HG02973 (cell line): ENCODE results near the gene RGS7.
"Not testable (repeated sequence)": the region's sequence is repeated elsewhere in the genome, so short reads cannot be mapped to it uniquely, and the experiment has no call there.

Source experiments
- ATAC-seq: cut with Tn5 transposase; IDR thresholded peaks from one replicate; pipeline ENCODE4 v1.9.1; 2021; ENCODE audit warnings: moderate library complexity; ENCODE audit not compliant: unreplicated experiment

RGS7 gene

DNA sequence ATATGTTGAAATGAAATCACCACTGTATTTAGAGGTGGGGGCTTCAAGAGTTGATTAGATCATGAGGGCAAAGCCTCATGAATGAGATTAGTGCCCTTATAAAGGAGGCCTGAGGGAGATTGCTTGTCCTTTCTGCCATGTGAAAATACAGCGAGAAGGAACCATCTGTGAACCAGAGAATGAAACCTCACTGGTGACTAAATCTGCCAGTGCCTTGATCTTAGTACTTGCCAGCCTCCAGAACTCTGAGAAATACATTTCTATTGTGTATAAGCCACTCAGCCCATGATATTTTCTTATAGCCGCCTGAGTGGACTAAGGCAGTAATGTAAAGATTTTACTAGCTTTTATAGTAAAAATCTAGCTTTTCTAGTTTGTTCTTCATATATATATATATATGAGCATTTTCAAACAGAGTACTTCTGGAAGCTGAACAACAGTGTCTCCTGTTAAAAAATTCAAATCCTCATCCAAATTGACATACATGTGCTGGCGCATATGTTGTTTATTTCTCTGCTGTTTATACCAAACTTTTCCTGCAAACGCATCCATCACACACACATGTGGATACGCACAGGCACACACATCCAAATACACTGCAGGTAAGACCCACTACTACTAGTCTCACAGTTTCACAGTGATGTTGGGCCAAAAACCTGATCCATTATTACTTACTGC, 213.1 kb downstream of the RGS7 start:
- no peak for ATAC-seq

DNA sequence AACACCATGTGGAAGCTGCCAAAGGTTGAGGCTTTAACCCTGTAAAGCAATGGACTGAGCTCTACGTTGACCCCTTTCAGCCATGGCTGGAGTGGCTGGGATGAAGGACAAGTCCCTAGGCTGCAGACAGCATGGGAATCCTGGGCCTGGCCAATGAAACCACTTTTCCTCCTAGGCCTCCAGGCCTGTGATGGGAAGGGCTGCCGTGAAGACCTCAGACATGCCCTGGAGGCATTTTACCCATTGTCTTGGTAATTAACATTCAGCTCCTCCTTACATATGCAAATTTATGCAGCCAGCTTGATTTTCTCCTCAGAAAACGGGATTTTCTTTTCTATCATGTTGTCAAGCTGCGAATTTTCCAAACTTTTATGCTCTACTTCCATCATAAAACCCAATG, 214.5 kb downstream of the RGS7 start:
- no peak for ATAC-seq

DNA sequence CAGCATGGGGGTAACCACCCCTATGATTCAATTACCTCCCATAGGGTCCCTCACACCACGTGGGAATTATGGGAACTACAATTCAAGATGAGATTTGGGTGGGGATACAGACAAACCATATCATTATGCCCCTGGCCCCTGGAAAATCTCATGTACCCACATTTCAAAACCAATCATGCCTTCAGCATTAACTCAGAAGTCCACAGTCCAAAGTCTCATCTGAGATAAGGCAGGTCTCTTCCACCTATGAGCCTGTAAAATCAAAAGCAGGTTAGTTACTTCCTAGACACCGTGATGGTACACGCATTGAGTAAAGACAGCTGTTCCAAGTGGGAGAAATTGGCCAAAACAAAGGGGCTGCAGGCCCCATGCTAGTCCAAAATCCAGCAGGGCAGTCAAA, 215.4 kb downstream of the RGS7 start:
- not testable (repeated sequence) for ATAC-seq

DNA sequence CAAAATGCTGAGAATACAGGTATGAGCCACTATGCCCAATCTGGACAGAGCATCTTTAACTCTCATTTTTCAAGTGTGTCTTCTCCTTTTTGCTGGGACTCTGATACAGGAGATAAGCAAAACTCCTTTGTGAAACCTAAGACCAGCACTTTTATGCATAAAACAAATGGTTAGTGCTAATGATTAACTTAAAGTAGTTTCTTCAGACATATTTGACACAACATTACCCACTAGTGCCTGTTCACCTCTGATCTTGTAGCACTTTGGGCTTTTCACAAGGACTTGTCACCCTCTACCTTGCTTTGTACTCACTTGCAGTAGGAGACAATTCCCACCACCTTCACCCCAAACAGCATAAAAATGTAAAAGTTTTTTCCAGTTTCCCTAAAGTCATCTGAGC, 216.3 kb downstream of the RGS7 start:
- no peak for ATAC-seq

DNA sequence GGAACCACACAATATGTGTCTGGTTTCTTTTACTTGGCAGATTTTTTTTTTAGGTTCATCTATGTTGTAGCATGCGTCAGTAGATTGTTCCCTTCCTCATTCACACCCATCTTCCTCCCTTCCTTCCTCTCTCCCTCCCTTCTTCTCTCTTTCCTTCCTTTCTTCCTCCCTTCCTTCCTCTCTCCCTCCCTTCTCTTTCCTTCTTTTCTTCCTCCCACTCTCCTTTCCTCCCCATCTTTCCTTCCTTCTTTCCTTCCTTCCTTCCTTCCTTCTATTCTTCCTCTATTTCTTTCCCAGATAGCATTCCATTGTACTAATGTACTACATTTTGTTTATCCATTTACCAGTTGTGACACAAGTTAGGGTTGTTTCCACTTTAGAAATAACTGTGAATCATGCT, 218.0 kb downstream of the RGS7 start:
- ATAC-seq, result no peak

DNA sequence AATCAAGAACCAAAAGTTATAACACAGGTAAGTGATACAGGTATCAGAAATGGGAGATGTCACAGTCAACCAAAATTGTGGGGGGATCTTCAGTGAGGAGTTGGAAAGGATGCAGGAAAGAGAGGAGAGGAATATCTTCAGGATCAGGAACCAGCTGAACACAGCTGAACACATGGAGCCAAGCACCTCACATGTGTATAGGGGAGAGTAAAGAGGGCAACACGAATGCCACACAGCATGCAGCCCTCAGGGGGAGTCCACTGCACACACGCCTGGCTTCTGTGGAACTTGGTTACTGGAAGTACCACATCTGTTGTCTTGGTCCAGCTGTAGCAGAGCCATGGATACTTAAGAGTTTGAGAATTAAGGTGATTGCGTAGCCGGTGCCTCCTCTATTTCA, 218.8 kb downstream of the RGS7 start:
- ATAC-seq, result no peak

DNA sequence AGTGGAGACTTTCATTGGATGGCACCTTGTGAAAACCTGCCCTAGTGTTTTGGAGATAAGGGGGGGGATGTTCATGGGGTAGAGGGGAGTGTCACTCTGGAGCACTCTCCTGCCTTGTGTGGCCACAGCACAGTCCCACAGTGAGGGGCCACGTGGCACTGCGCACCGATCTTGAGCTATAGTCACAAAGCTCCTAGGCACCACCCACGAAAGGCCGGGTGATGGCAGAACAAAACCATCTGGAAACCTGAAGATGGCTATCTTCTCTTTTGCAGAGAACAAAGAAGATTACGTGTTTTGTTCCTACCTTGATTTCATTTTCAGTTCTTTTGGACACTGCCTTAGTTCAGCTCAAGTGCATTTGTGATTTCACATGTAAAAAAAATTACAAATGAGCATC, 220.6 kb downstream of the RGS7 start:
- ATAC-seq, result no peak

DNA sequence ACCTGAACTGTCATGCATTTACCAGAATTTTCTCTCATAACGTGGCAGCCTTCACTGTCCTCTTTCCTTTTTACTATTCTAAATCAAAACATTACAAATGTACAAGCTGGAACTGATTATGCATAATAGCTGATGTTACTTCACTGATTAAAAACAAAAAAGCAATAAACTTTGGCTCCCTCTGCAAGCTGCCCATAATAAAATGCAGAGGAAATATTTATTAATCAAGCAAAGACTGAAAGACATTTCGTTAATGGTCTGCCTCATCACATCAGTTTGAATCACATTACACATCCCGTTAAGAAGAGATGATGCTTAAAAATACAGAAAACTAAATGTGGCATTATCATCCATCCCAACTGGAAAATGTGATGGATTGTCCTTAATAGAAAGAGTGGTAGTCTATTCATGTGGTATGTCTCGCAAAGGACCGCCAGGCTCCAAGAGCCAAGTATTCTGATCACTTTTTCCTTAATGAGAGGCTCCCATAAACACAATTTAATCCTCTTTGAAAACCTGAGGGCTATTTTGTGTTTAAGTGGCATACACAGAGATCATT, 225.3 kb downstream of the RGS7 start:
- no peak for ATAC-seq

DNA sequence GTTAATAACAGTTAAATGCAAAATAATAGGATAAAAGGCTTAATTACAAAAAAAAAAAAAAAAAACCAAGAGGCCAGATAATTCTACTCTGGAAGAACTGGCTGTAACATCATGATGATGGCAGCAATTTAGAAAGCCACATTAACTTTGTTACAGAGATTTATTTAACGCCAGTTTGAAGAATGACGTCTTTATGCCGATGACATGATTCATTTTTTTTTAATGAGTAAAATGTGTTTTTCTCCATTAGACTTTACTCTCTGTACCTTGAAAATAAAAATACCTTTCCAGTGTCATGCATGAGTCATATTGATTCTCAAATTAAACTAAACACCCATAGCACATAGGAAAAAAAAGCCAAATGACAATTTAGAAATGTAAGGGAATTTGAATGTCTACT, 226.1 kb downstream of the RGS7 start:
- ATAC-seq, result no peak

DNA sequence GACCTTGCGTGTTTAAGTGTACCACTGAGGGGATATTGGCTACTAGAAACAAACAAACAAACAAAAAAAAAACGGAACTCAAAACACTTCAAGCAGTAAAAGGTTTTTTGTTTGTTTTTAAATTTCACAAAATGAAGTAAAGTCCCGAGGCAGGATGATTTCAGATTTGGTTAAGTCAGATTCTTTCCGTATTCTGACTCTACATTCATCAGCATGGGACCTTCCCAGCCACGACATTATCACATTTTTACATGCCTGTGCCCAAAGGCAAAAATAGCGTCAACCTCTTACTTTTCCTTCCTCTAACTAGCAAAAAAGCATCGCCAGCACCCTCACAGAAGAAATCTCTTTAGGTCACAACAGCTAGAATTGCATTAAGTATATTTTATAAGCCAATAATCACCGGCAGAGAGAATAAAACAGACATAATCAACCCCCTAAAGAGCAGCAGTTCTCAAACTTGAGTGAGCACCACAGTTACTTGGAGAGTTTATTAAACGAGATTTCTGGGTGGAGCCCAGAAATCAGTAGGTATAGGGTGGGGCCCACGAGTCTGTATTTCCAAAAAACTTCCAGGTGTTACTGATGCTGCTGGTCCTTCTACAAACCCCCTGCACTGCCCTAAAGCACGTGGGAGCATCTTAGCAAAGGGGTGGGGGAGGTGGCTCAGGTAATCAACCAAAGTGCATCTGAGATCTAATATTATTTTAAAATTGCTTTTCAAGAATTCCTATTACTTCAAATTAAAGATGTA, 227.6 kb downstream of the RGS7 start:
- no peak for ATAC-seq

DNA sequence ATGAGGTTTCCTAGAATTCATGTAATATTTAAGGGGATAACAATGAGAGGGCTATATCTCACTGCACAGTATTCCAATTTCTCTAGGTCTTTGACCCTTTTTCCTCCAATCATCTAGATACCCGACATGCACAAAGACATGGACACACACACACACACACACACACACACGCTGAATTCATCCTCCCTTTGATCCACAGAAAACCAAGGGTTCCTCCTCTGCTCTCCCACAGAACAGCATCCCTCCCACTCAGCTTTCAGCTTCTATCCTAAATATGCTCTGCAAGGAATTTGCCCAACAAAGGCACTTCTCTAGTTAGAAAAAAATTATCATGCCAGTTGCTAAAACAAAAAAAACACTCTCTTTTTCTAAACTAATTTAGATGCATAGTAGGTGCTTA, 231.7 kb downstream of the RGS7 start:
- ATAC-seq, result no peak

DNA sequence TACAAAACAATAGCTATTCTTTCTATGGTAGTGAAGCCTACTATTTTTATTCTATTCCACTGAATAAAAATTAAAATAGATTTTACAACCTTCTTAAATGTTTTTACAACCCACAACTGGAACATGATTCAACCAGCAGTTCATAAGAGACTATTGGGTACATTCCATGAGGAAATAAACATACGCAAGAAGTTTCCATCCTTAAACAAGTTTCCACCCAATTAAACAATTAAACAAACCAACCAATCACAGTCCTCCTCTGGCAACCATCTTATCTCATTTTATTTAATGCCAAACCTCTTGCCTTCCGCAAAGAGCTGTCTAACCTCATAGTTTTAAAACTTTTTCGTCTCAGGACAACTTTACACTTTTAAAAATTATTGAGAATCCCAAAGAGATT, 239.0 kb downstream of the RGS7 start:
- ATAC-seq, result no peak

DNA sequence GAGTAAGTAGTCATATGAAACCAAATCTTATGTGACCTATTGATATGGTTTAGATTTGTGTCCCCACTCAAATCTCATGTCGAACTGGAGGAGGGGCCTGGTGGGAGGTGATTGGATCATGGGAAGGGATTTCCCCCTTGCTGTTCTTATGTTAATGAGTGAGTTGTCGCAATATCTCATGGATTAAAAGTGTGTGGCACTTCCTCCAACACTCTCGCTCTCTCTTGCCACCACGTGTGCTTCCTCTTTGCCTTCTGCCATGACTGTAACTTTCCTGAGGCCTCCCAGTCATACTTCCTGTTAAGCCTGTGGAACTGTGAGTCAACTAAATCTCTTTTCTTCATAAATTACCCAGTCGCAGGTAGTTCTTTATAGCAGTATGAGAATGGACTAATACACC, 241.2 kb downstream of the RGS7 start:
- no peak for ATAC-seq

DNA sequence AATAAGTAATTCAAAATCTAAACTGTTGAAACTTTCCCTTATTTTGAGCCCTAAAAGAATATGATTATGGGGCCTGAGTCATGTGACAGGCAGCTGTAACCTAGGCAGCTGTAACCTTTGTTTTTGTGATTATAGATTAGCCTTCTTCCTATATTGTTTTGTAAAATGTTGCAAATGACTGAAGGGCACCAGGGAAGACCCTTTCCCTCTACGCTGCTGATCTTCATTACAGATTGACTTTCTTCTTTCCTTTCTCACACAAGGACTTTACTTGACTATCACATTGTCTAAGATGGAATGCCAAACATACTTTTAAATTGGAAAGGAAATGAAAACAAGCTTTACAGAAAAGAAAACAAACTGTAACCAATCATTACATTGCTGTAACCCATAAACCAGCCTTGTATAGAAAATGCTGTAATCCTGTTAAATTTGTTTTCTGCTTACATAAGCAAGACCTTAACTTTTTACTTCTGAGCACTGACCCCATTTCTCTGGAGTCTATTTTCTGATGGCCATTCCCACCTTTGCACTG, 242.2 kb downstream of the RGS7 start:
- ATAC-seq, result no peak

DNA sequence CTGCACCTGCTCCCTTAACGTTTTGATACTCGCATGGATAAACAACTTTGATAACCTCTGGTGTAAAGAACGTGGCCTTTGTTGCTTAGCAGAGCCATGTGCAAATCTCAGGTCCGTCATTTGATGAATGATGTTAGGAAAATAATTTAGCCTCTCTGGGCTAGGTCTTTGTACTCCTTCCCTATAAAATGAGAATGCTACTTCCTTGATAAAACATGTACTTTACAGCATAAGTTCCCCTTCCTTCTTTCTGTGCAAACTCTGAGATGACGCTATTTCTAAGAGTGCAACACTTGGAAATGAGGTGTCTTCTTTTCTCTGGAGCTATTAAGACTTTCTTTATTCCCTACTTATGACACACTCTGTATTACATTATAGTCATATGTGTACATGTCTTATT, 243.4 kb downstream of the RGS7 start:
- no peak for ATAC-seq

DNA sequence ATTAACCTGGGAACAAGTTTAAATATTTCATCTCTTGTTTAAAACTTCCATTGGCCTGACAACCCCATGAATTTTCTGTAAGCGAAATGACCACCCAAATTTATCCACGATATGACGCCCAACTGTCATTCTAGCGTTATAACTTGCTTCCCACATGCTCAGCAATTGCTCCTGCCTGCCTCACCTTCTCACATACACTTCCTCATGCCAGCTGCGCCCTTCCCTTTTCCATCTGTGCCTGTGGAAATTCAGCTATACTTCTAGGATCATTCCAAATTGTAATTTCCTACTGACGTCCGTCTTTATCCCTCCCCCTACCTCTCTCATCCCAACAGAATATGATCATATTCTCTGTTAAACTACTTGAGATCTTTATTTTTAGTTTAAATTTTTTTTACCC, 248.0 kb downstream of the RGS7 start:
- no peak for ATAC-seq

DNA sequence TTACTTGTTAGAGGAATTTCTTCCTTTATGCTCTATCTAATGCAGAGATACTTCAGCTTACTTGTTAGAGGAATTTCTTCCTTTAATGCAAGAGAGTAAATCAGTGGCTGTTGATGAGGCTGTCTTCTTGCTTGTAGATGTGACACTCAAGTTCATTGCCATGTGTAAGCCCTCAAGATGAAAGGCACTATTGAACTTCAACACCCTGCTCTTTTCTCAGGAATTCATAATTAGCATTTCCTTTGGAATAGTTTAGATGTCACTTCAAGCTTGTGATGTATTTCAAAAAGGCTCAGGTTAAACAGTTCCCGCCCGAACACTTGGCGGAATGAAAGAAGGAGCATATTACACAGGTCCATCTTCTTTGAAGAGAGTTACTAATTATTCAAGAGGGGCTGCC, 251.9 kb downstream of the RGS7 start:
- no peak for ATAC-seq

DNA sequence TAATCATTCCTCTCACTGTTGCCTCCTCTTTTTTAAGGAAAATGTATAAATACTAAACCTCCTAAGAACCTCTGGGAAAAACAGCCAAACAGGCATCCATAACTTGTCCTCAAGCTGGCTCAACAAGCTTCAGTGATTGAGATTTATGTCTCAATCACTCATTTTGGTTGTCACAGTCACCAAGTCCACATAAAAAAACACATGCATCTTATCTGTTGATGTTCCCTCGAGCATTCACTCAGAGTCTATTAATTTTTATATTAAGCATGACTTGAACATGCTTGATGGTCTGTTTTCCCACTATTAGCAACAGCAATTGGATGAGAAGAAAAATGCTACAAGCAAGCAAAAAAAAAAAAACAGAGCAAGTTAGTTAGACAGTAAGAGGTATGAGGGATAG, 254.3 kb downstream of the RGS7 start:
- ATAC-seq, result no peak

DNA sequence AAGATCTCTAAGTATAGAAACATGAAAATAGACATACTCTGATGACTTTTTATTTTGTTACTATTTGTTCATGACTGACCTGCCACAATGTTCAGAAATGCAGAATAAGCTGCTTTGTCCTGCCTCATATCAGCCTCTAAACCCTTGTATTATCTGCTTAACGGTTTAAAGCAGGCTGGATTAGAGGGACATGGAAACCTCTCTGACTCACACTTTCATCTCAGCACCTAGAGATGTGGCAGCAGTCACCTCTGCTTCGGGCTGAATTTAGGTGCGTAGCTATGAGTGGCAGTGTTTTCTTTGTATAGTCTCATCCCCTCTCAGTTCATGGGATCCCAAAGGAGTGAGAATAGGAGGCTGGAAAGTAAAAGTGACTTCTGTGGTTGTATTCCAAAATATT, 255.4 kb downstream of the RGS7 start:
- ATAC-seq, result no peak

DNA sequence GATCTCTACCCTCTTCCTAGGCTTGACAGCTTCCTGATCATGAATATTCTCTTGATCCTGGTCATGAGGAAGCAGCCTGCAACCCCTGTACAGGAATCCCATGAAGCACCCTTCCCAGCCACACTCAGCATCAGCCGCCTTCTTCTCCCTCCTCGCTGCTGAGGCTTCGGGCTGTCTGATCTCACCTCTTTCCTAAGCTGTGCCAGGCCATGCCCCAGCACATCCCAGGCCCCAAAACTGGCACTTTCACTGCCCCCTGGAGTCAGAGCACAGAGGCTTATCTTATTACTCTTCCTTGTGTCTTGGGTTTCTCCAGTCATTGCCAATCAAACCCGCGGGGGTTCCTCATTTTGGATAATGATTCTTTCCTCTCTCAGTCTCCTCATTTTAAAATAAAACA, 259.5 kb downstream of the RGS7 start:
- ATAC-seq, result no peak

DNA sequence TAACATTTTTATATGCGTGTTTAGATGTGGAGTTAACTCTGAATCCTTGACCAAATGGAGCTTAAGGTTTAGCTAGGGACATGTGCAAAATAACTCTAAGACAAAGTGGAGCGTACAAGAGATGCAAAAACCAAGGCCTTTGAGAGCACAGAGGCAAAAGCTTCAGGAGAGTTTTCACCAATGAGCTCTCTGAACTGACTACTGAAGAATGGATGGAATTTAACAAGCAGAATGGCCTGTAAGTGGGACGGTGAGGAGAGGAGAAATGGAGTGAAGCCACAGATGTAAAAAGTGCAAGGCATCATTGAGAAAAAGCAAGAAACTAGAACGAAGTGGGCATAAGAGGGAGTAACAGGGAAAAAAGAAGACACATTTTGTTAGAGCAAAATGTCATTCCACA, 260.0 kb downstream of the RGS7 start:
- ATAC-seq, result no peak

DNA sequence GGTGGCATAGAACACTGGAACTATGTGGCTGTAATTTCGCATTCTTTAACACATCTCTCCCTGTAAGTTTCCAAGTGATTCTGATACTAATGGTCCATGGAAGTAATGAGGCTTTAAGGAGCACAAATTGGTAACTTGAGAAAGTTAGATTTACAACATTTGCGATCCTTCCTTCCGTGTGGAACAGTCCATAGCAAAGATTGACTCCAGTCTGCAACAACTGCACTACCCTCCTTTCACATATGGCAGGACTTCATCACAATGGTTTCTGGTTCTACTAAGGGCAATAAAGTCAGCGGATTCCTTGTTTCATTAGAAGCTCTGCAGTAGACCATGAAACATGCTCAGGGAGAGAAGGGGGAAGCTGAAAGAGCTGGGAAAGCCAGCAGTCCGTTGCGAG, 261.2 kb downstream of the RGS7 start:
- ATAC-seq, result no peak
